Mammary epithelial cell (primary cell): Measurements from ENCODE around the gene TESMIN.

ENCODE experiments used
- CTCF ChIP-seq, 2 donors: IDR thresholded peaks in 1 of 2; conservative IDR thresholded peaks in 1 of 2; 2 replicates each; pipeline ENCODE4 v1.5.1; 2011 to 2012; ENCODE audit warnings: inconsistent platforms in 2 of 2, low read length in 2 of 2, mild to moderate bottlenecking in 2 of 2, control low read depth in 1 of 2, low read depth in 1 of 2; ENCODE audit not compliant: insufficient read depth in 1 of 2; ENCODE audit errors: extremely low read depth in 1 of 2
- EZH2 ChIP-seq: IDR thresholded peaks from 2 replicates; pipeline ENCODE4 v1.6.1; 2012; ENCODE audit warnings: low read length, inconsistent platforms, borderline replicate concordance

GRCh38 chr11:68763181-68763721 is 11.9 kb upstream of the TESMIN start:
- TF ChIP-seq CTCF (conservative IDR thresholded peaks at IDR 0.05 in 1 of 2, IDR thresholded peaks at IDR 0.05 in 1 of 2; ENCODE audit: extremely low read depth in 1 of 2, insufficient read depth in 1 of 2, low read depth in 1 of 2, low read length in 2 of 2) (no peak), EZH2 (no peak)
